ENCODE results near the gene SETD2. TPM values are rescaled to one million over a fixed set of nuclear protein-coding genes. Genes with fewer than 3 reads are reported as not detected.

The SETD2 gene
- total and polyA plus RNA-seq, 2 donors (not counting 1 experiment from before 2014, with no cell fraction given) = 22.6 to 91.4 TPM

DNA sequence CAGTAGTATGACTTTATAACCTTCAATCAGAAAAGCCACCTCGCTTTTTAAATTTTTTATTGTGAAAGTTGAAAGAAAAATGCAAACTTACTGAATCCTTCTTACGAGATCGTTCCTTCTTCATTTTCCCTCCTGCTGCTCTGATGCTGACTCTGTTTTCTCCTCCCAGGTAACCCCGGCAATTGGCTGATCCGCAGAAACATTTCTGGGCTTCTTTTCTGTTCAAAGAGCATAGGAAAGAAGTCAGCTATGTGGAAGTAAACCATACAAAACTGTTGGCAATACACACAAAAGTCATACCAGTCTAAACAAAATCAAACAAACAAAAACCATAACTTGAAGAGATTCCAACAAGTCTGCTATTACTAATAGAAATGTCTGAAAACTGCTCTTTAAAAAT is 66.0 kb downstream of the SETD2 start:
- no peak overlapping the region for H3K27ac ChIP-seq (ENCODE audit: low read length in 2 of 2)
- POLR2A ChIA-PET = interaction anchor here (0.6 kb wide), 1 partner anchor 121 kb away, joined by 5 read pairs; no protein-coding TSS in a partner anchor
- no peak for DNase-seq
- no peaks in the 10 kb centered on the region for H3K27me3 ChIP-seq (replicated peaks in 1 of 4; ENCODE audit: control extremely low read depth in 1 of 4, control insufficient read depth in 3 of 4, insufficient read depth in 4 of 4, low read length in 3 of 4)
- CTCF ChIA-PET = no interaction called here
- H3K27me3 Mint-ChIP-seq = no peaks in the 10 kb centered on the region
- H3K36me3 ChIP-seq (replicated peaks in 1 of 2; ENCODE audit: control extremely low read depth in 1 of 2, control insufficient read depth in 1 of 2, extremely low read depth in 1 of 2, insufficient read depth in 2 of 2, low read length in 1 of 2) = peaks cover 13 to 73% of the 10 kb centered on the region in 2 experiments
- peaks cover 13% of the 10 kb centered on the region for H4K20me1 ChIP-seq (ENCODE audit: control insufficient read depth, insufficient read depth, low read length, poor library complexity, severe bottlenecking)
- H3K4me1 Mint-ChIP-seq = no peaks in the 10 kb centered on the region
- H3K9me3 ChIP-seq (ENCODE audit: control extremely low read depth in 1 of 3, control insufficient read depth in 2 of 3, insufficient read depth in 1 of 3, low read length in 2 of 3) = no peaks in the 10 kb centered on the region
- no peaks in the 10 kb centered on the region for H3K4me1 ChIP-seq (ENCODE audit: control insufficient read depth in 2 of 2, insufficient read depth in 2 of 2, low read length in 2 of 2)
- no CpG with 5 or more reads among the region's 5 CpGs for WGBS (ENCODE audit: insufficient coverage)
- H3K79me2 ChIP-seq (ENCODE audit: control insufficient read depth, insufficient read depth, low read length) = peaks cover 15% of the 10 kb centered on the region
- no peak overlapping the region for H3K27ac Mint-ChIP-seq
- H3K9me3 Mint-ChIP-seq (ENCODE audit: insufficient read depth) = no peaks in the 10 kb centered on the region
- TF ChIP-seq, protein P1, sequence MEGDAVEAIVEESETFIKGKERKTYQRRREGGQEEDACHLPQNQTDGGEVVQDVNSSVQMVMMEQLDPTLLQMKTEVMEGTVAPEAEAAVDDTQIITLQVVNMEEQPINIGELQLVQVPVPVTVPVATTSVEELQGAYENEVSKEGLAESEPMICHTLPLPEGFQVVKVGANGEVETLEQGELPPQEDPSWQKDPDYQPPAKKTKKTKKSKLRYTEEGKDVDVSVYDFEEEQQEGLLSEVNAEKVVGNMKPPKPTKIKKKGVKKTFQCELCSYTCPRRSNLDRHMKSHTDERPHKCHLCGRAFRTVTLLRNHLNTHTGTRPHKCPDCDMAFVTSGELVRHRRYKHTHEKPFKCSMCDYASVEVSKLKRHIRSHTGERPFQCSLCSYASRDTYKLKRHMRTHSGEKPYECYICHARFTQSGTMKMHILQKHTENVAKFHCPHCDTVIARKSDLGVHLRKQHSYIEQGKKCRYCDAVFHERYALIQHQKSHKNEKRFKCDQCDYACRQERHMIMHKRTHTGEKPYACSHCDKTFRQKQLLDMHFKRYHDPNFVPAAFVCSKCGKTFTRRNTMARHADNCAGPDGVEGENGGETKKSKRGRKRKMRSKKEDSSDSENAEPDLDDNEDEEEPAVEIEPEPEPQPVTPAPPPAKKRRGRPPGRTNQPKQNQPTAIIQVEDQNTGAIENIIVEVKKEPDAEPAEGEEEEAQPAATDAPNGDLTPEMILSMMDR (IDR thresholded peaks at IDR 0.05) = no peak
- TF ChIP-seq EZH2 (IDR thresholded peaks at IDR 0.05; ENCODE audit: borderline replicate concordance, insufficient read depth, low read depth, low read length, poor library complexity, severe bottlenecking) = no peak
- no peak overlapping the region for H3K9ac ChIP-seq (ENCODE audit: low read length)
- intact Hi-C loops (cut with micrococcal nuclease) = no loop called here
- no peak overlapping the region for H3K4me3 ChIP-seq (ENCODE audit: control extremely low read depth in 1 of 5, extremely low read depth in 1 of 5, insufficient read depth in 1 of 5, low read depth in 2 of 5, low read length in 4 of 5)
- no peak overlapping the region for H3K4me2 ChIP-seq (replicated peaks; ENCODE audit: low read depth, low read length, poor library complexity, severe bottlenecking)
- no peak overlapping the region for H3K4me3 Mint-ChIP-seq
- no peak for ATAC-seq (ENCODE audit: low read depth)
- no peak overlapping the region for H2AFZ ChIP-seq (ENCODE audit: insufficient read depth, low read depth, low read length, poor library complexity, severe bottlenecking)

DNA sequence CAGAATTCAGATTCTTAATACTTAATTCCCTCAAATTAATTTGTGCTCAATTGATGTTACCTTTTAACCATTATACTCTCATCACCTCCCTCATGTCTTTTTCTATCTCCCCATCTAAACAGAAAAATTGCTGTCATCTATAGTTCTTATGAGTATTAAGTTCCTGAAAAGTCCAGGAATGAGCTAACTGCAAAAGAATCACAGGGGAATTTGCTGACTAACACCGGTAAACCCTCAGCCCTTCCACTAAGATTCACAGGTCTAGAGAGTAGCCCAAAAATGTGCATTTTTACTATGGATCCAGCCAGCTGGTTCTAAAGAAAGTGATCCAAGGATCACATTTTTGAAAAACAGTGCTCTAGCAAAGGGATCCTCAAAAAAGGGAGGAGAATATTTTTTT is 67.0 kb downstream of the SETD2 start:
- ChIA-PET CTCF (interaction anchor here (0.9 to 1.5 kb wide), 2 partner anchors 28 to 226 kb away, joined by 3 to 4 read pairs; no protein-coding TSS in a partner anchor), POLR2A (no interaction called here)
- Histone ChIP-seq H3K4me1 (ENCODE audit: control insufficient read depth in 2 of 2, insufficient read depth in 2 of 2, low read length in 2 of 2) (no peaks in the 10 kb centered on the region), H3K27me3 (replicated peaks in 1 of 4; ENCODE audit: control extremely low read depth in 1 of 4, control insufficient read depth in 3 of 4, insufficient read depth in 4 of 4, low read length in 3 of 4) (no peaks in the 10 kb centered on the region), H4K20me1 (ENCODE audit: control insufficient read depth, insufficient read depth, low read length, poor library complexity, severe bottlenecking) (peaks cover 13% of the 10 kb centered on the region), H2AFZ (ENCODE audit: insufficient read depth, low read depth, low read length, poor library complexity, severe bottlenecking) (no peak overlapping the region), H3K27ac (ENCODE audit: low read length in 2 of 2) (no peak overlapping the region), H3K79me2 (ENCODE audit: control insufficient read depth, insufficient read depth, low read length) (peaks cover 15% of the 10 kb centered on the region), H3K4me3 (ENCODE audit: control extremely low read depth in 1 of 5, extremely low read depth in 1 of 5, insufficient read depth in 1 of 5, low read depth in 2 of 5, low read length in 4 of 5) (no peak overlapping the region), H3K4me2 (replicated peaks; ENCODE audit: low read depth, low read length, poor library complexity, severe bottlenecking) (no peak overlapping the region), H3K36me3 (replicated peaks in 1 of 2; ENCODE audit: control extremely low read depth in 1 of 2, control insufficient read depth in 1 of 2, extremely low read depth in 1 of 2, insufficient read depth in 2 of 2, low read length in 1 of 2) (peaks cover 13 to 71% of the 10 kb centered on the region in 2 experiments), H3K9me3 (ENCODE audit: control extremely low read depth in 1 of 3, control insufficient read depth in 2 of 3, insufficient read depth in 1 of 3, low read length in 2 of 3) (no peaks in the 10 kb centered on the region), H3K9ac (ENCODE audit: low read length) (no peak overlapping the region)
- H3K4me3 Mint-ChIP-seq = no peak overlapping the region
- no peaks in the 10 kb centered on the region for H3K4me1 Mint-ChIP-seq
- intact Hi-C loops (cut with micrococcal nuclease) = no loop called here
- no peaks in the 10 kb centered on the region for H3K27me3 Mint-ChIP-seq
- TF ChIP-seq EZH2 (IDR thresholded peaks at IDR 0.05; ENCODE audit: borderline replicate concordance, insufficient read depth, low read depth, low read length, poor library complexity, severe bottlenecking) = no peak
- TF ChIP-seq, protein P1 (IDR thresholded peaks at IDR 0.05) = no peak
- H3K27ac Mint-ChIP-seq = no peak overlapping the region
- DNase-seq = no peak
- whole genome bisulfite sequencing (ENCODE audit: insufficient coverage) = 83% methylated on average over 1 of the region's 1 CpG
- no peak for ATAC-seq (ENCODE audit: low read depth)
- H3K9me3 Mint-ChIP-seq (ENCODE audit: insufficient read depth) = no peaks in the 10 kb centered on the region

All from B cell (primary cell).